Neuronal stem cell (in vitro differentiated cells): Measurements from ENCODE around the gene FOXG1.
A peak's percentile ranks its signal among the peaks of the same experiment; 100 is the strongest.

Experiments used
- DNase-seq: peaks from one replicate; pipeline ENCODE4 v3.0.0-alpha.2; 2013; ENCODE audit warnings: low spot score
- H2AFZ ChIP-seq: one replicate; pipeline ENCODE4 v1.6.1; 2013; ENCODE audit warnings: mild to moderate bottlenecking, low read length, inconsistent platforms
- H2AK5ac ChIP-seq: 2 replicates; pipeline ENCODE4 v1.6.1; 2013; ENCODE audit warnings: low read depth, mild to moderate bottlenecking, inconsistent platforms, low read length, moderate library complexity, mixed read lengths
- H2BK120ac ChIP-seq: 2 replicates; pipeline ENCODE4 v1.6.1; 2013; ENCODE audit warnings: low read depth, mild to moderate bottlenecking, inconsistent platforms, low read length, moderate library complexity, mixed read lengths
- H2BK12ac ChIP-seq: one replicate; pipeline ENCODE4 v1.6.1; 2013; ENCODE audit warnings: low read length, inconsistent platforms
- H2BK15ac ChIP-seq: 2 replicates; pipeline ENCODE4 v1.6.1; 2013; ENCODE audit warnings: mild to moderate bottlenecking, low read length, inconsistent platforms, mixed read lengths
- H2BK5ac ChIP-seq: one replicate; pipeline ENCODE4 v1.6.1; 2013; ENCODE audit warnings: inconsistent platforms, mild to moderate bottlenecking, low read length, moderate library complexity
- H3K14ac ChIP-seq: one replicate; pipeline ENCODE4 v1.6.1; 2013; ENCODE audit warnings: low read length, inconsistent platforms
- H3K18ac ChIP-seq: 2 replicates; pipeline ENCODE4 v1.6.1; 2013; ENCODE audit warnings: low read length, inconsistent platforms
- H3K23ac ChIP-seq: 2 replicates; pipeline ENCODE4 v1.6.1; 2013; ENCODE audit warnings: low read depth, mild to moderate bottlenecking, mixed read lengths, low read length, inconsistent platforms; ENCODE audit not compliant: poor library complexity
- H3K27ac ChIP-seq: replicated peaks from 3 replicates; pipeline ENCODE4 v1.5.1; 2013; ENCODE audit warnings: low read length, inconsistent platforms
- H3K27me3 ChIP-seq, 3 experiments: 2 replicates each; pipeline ENCODE4 v1.6.1; 2013; ENCODE audit warnings: low read length in 3 of 3, mild to moderate bottlenecking in 2 of 3, inconsistent platforms in 1 of 3, low read depth in 1 of 3, mixed read lengths in 1 of 3, moderate library complexity in 1 of 3; ENCODE audit not compliant: control insufficient read depth in 3 of 3, insufficient read depth in 3 of 3
- H3K36me3 ChIP-seq, 2 donors: replicated peaks in 1 of 2; 2 replicates each; pipeline ENCODE4 v1.6.1; 2013; ENCODE audit warnings: low read length in 2 of 2; ENCODE audit not compliant: control insufficient read depth in 2 of 2, insufficient read depth in 2 of 2
- H3K4ac ChIP-seq: 2 replicates; pipeline ENCODE4 v1.6.1; 2013; ENCODE audit warnings: inconsistent platforms, mild to moderate bottlenecking, low read length, moderate library complexity
- H3K4me1 ChIP-seq, 2 donors: 1 replicate in 1 of 2; 2 replicates in 1 of 2; pipeline ENCODE4 v1.6.1; 2013; ENCODE audit warnings: low read length in 2 of 2, low read depth in 1 of 2; ENCODE audit not compliant: control insufficient read depth in 2 of 2, insufficient read depth in 1 of 2
- H3K4me2 ChIP-seq: one replicate; pipeline ENCODE4 v1.6.1; 2013; ENCODE audit warnings: mild to moderate bottlenecking, low read length, inconsistent platforms; ENCODE audit not compliant: insufficient read depth, poor library complexity, severe bottlenecking
- H3K4me3 ChIP-seq, 2 donors: 2 replicates each; pipeline ENCODE4 v1.5.1; 2013; ENCODE audit warnings: low read length in 2 of 2, mild to moderate bottlenecking in 2 of 2, inconsistent platforms in 1 of 2, moderate library complexity in 1 of 2
- H3K79me1 ChIP-seq: one replicate; pipeline ENCODE4 v1.6.1; 2013; ENCODE audit warnings: low read depth, mild to moderate bottlenecking, inconsistent platforms, low read length, moderate library complexity
- H3K9ac ChIP-seq: one replicate; pipeline ENCODE4 v1.6.1; 2013; ENCODE audit warnings: mild to moderate bottlenecking, low read depth, low read length, inconsistent platforms; ENCODE audit not compliant: poor library complexity
- H3K9me3 ChIP-seq, 2 donors: replicated peaks in 1 of 2; 2 replicates each; pipeline versions ENCODE3 to v1.6.1; 2013; ENCODE audit warnings: low read length in 2 of 2, mild to moderate bottlenecking in 2 of 2, inconsistent platforms in 1 of 2, low read depth in 1 of 2, mixed read lengths in 1 of 2, moderate library complexity in 1 of 2; ENCODE audit not compliant: control insufficient read depth in 2 of 2, insufficient read depth in 1 of 2
- H4K8ac ChIP-seq: one replicate; pipeline ENCODE4 v1.6.1; 2013; ENCODE audit warnings: low read depth, mild to moderate bottlenecking, inconsistent platforms, low read length, moderate library complexity
- H4K91ac ChIP-seq: one replicate; pipeline ENCODE4 v1.6.1; 2013; ENCODE audit warnings: low read length, low read depth, mild to moderate bottlenecking, inconsistent platforms; ENCODE audit not compliant: poor library complexity
- WGBS, 2 donors: extraction: QIAGEN DNeasy Blood & Tissue Kit; methylation state at CpG; one replicate each; pipeline ENCODE4 v1.1.7; 2013; ENCODE audit warnings: missing lambda C conversion rate in 2 of 2, mixed read lengths in 1 of 2; ENCODE audit not compliant: insufficient read length in 2 of 2, insufficient replicate concordance in 1 of 2; ENCODE audit errors: extremely low coverage in 2 of 2; 5-methylcytosine and 5-hydroxymethylcytosine counted together

The FOXG1 gene

DNA sequence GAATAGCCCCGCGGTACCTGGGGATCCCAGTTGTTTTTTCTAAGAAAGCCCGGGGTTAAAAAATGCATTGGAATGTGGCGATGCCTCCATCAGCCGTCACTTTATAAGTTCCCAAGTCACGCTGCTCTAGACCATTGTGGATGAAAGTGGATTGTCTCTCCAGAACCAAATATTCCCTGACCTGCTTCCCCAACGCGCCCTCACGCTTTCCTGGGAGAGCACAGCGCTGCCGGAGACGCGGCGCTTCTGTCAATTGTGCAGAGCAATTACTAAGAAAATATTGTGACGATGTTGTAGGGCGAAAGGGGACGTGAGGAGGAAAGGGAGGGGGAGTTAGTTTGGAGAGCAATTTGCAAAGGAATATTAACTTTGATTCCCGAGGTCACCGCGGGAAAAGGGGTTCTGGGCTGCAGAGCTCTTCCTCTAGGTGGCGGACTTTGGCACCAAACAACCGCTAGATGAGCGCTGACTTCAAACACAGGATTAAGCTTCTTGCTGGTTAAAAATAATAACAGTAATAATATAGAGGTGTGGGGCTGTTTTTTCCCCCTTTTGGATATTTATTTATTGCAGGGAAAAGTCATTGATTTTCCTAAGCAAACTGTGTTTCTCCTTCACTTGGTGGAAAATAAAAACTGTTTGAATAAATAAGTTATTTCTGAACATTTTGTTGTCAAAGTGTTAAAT, 9.6 kb upstream of the FOXG1 start:
- Histone ChIP-seq H2BK120ac (no peak overlapping the region), H3K4me3 (peak overlapping the region in 1 of 2 donors; percentile 5), H3K18ac (no peak overlapping the region), H3K9ac (no peak overlapping the region), H2AFZ (no peak overlapping the region), H3K4ac (no peak overlapping the region), H3K27ac (no peak overlapping the region), H3K9me3 (no peaks in the 10 kb centered on the region), H3K79me1 (peaks cover 2% of the 10 kb centered on the region), H3K27me3 (peaks cover 4 to 75% (median 56%) of the 10 kb centered on the region in 3 experiments), H3K4me1 (peaks cover 0 to 19% of the 10 kb centered on the region in 2 donors), H4K91ac (no peak overlapping the region), H3K14ac (no peak overlapping the region), H4K8ac (no peak overlapping the region), H3K36me3 (peaks cover 0 to 6% of the 10 kb centered on the region in 2 donors), H2BK15ac (peak overlapping the region; percentile 15), H3K4me2 (peak overlapping the region; percentile 76), H2AK5ac (no peak overlapping the region), H2BK5ac (no peak overlapping the region), H3K23ac (no peak overlapping the region), H2BK12ac (no peak overlapping the region)
- DNase-seq, result no peak
- WGBS, 2 donors, result no CpG with 5 or more reads among the region's 23 CpGs

DNA sequence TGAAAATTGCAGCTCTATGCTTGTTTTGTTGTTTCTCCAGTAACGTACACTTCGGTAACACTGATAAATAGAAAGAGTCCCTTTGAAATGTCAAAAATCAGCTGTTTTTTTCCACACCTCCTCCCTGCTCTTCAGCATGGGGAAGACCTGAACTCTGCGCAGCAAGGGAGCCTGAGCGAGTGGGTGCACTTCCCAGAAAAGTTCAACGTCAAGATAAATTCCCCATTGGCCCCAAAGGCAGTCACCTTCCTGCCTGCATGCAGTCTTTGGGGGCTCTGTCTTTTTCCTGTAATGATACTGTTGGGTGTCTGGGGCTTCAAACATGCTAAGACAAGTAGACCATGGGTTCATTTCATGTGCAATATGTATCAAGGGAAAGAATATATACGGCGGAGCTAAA, 8.8 kb upstream of the FOXG1 start:
- no peak for DNase-seq
- Histone ChIP-seq H2BK120ac (no peak overlapping the region), H2BK5ac (no peak overlapping the region)

DNA sequence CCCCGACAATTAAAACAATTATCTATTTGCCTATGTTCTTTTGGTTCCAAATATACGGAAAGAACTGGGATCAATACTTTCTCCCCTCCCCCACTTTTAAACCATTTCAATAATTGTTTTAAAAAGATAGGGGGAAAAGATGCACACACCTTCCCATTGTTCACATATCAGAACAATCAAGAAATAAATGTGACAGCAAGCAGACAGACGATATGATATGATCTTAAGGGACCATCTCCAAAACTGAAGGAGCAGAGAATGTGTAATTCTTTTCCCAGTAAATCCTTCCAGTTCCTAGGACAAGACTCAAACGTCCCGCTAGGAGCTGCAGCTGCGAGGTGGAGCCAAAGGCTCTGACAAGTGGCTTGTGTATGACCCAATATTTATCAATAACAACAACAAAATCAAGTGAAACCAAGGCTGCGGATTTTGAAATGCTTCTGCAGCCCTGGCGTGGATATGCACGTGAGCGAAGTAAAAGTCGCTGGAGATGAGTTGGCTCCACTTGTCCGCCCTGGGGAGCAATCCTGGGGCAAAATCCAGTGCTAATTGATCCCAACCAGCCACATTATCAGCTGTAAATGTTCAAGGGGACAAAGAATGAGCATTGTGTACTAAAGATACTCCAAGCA, 8.2 kb upstream of the FOXG1 start:
- no peak overlapping the region for H3K18ac ChIP-seq
- no peak overlapping the region for H4K91ac ChIP-seq
- no peak overlapping the region for H3K4ac ChIP-seq
- no peak overlapping the region for H2AK5ac ChIP-seq
- H3K4me1 ChIP-seq, result peaks cover 0 to 25% of the 10 kb centered on the region in 2 donors
- no peak overlapping the region for H2BK15ac ChIP-seq
- H3K23ac ChIP-seq, result no peak overlapping the region
- H2BK12ac ChIP-seq, result no peak overlapping the region
- DNase-seq, result no peak
- H3K14ac ChIP-seq, result no peak overlapping the region
- WGBS, 2 donors, result no CpG with 5 or more reads among the region's 12 CpGs
- no peak overlapping the region for H3K9ac ChIP-seq
- H4K8ac ChIP-seq, result no peak overlapping the region
- H3K79me1 ChIP-seq, result peaks cover 2% of the 10 kb centered on the region
- H3K4me3 ChIP-seq, result no peak overlapping the region
- no peak overlapping the region for H2BK120ac ChIP-seq
- H3K27me3 ChIP-seq, result peaks cover 4 to 88% (median 63%) of the 10 kb centered on the region in 3 experiments
- H3K27ac ChIP-seq, result no peak overlapping the region
- peaks cover 0 to 6% of the 10 kb centered on the region in 2 donors for H3K36me3 ChIP-seq
- no peak overlapping the region for H2AFZ ChIP-seq
- no peak overlapping the region for H2BK5ac ChIP-seq
- no peak overlapping the region for H3K4me2 ChIP-seq
- no peaks in the 10 kb centered on the region for H3K9me3 ChIP-seq

More for the DNA sequence above, 8.8 kb upstream of the FOXG1 start:
- no peak overlapping the region for H3K27ac ChIP-seq
- no peak overlapping the region for H3K4me2 ChIP-seq
- no peak overlapping the region for H3K18ac ChIP-seq
- H2BK12ac ChIP-seq, result no peak overlapping the region
- H3K14ac ChIP-seq, result no peak overlapping the region
- peaks cover 2% of the 10 kb centered on the region for H3K79me1 ChIP-seq
- no CpG with 5 or more reads among the region's 7 CpGs for WGBS, 2 donors
- no peak overlapping the region for H2BK15ac ChIP-seq
- H3K4me3 ChIP-seq, result no peak overlapping the region
- peaks cover 0 to 6% of the 10 kb centered on the region in 2 donors for H3K36me3 ChIP-seq
- no peak overlapping the region for H2AFZ ChIP-seq
- peaks cover 0 to 23% of the 10 kb centered on the region in 2 donors for H3K4me1 ChIP-seq
- no peak overlapping the region for H2AK5ac ChIP-seq
- no peak overlapping the region for H4K8ac ChIP-seq
- H3K4ac ChIP-seq, result no peak overlapping the region
- no peak overlapping the region for H3K9ac ChIP-seq
- no peaks in the 10 kb centered on the region for H3K9me3 ChIP-seq
- H3K27me3 ChIP-seq, result peaks cover 4 to 82% (median 63%) of the 10 kb centered on the region in 3 experiments
- no peak overlapping the region for H3K23ac ChIP-seq
- H4K91ac ChIP-seq, result no peak overlapping the region

DNA sequence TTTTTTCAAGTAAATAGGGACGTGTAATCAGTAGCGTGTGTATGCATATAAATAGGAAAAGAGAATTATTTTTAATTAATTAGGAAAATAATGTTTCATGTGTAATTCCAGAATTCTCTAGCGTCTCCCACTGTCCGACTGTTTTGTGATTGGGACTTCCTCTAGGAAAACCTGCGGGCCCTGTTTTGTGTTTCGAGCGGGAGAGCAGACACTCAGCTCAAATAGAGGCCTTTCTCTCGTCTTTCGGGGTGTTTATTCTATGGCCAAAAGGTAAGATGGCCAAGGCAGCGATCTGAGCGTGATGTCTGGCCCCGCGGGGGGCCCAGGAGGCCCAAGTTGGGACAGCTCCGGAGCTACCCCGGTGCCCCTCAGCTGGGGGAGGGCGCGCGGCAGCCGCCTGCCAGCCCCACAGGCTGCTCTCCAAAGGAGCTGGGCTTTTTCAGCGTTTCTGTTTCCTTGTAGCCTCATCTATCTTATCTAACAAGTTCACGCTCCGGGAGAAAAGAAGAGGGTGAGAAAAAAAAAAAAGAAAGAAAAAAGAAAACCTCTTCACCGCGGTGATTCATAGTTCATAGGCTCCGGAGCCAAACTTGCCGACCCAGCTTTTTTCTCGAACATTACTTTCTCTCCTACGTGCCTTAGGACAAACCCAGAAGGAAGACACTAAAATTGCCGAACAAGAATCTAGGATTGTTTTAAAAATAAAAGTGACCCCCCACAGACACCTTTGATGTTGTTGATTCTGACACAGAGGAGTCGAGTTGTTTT, 7.5 kb upstream of the FOXG1 start:
- 100% methylated on average over 1 of the region's 30 CpGs; no CpG with 5 or more reads in 1 of the 2 donors for WGBS, 2 donors
- H3K4me3 ChIP-seq, result no peak overlapping the region

More for the DNA sequence above, 7.5 kb upstream of the FOXG1 start:
- Histone ChIP-seq H2BK120ac (no peak overlapping the region), H3K4ac (no peak overlapping the region), H3K79me1 (peaks cover 2% of the 10 kb centered on the region), H3K14ac (no peak overlapping the region), H3K36me3 (peaks cover 0 to 6% of the 10 kb centered on the region in 2 donors), H3K9me3 (no peaks in the 10 kb centered on the region), H3K18ac (no peak overlapping the region), H3K27me3 (peaks cover 4 to 95% (median 63%) of the 10 kb centered on the region in 3 experiments), H2BK15ac (no peak overlapping the region), H3K4me2 (peak overlapping the region; percentile 58), H2AFZ (no peak overlapping the region), H4K91ac (no peak overlapping the region), H3K4me1 (peaks cover 0 to 25% of the 10 kb centered on the region in 2 donors), H4K8ac (no peak overlapping the region), H3K23ac (no peak overlapping the region), H3K27ac (no peak overlapping the region), H2AK5ac (no peak overlapping the region), H2BK12ac (no peak overlapping the region), H3K9ac (no peak overlapping the region), H2BK5ac (no peak overlapping the region)
- no peak for DNase-seq
